ENCODE data around the gene MCM6.
A peak's percentile ranks its signal among the peaks of the same experiment; 100 is the strongest.

Gene MCM6

GRCh38 chr2:135862718-135863117 is 13.5 kb downstream of the MCM6 start:
- no peak for DNase-seq

GRCh38 chr2:135853401-135853800 is 22.8 kb downstream of the MCM6 start:
- no peak for DNase-seq

- no peak for DNase-seq
These were observed 24.4 kb downstream of the MCM6 start for GRCh38 chr2:135851858-135852257.

- DNase-seq, result no peak
These were observed 25.2 kb downstream of the MCM6 start for GRCh38 chr2:135850892-135851668.

GRCh38 chr2:135849087-135849486 is 27.2 kb downstream of the MCM6 start:
- DNase-seq, result no peak

- DNase-seq, result no peak
These were observed 30.2 kb downstream of the MCM6 start for GRCh38 chr2:135845997-135846396.

- no peak for DNase-seq
These were observed 31.0 kb downstream of the MCM6 start for GRCh38 chr2:135845257-135845656.

- no peak for DNase-seq
These were observed 31.8 kb downstream of the MCM6 start for GRCh38 chr2:135844301-135844895.

GRCh38 chr2:135843671-135844070 is 32.6 kb downstream of the MCM6 start:
- DNase-seq, result no peak

GRCh38 chr2:135840601-135841000 is 35.6 kb downstream of the MCM6 start:
- peak; percentile 74 for DNase-seq

GRCh38 chr2:135839713-135840112 is 36.5 kb downstream of the MCM6 start:
- no peak for DNase-seq

- DNase-seq, result no peak
These were observed 37.7 kb downstream of the MCM6 start for GRCh38 chr2:135838502-135838901.

GRCh38 chr2:135836596-135837270 is 39.5 kb downstream of the MCM6 start, which contains the start of gene LCT:
TSS of gene LCT (minus strand) at chr2:135837184. CDS start at chr2:135837169, 15 bp downstream.
- DNase-seq, result no peak

GRCh38 chr2:135832891-135833290 is 43.4 kb downstream of the MCM6 start:
- DNase-seq, result no peak

GRCh38 chr2:135831180-135831812 is 44.9 kb downstream of the MCM6 start:
- no peak for DNase-seq

GRCh38 chr2:135829378-135830135 is 46.7 kb downstream of the MCM6 start:
- no peak for DNase-seq

GRCh38 chr2:135826544-135826943 is 49.7 kb downstream of the MCM6 start:
- no peak for DNase-seq

- DNase-seq, result no peak
These were observed 50.6 kb downstream of the MCM6 start for GRCh38 chr2:135825550-135826176.

- no peak for DNase-seq
These were observed 51.1 kb downstream of the MCM6 start for GRCh38 chr2:135825131-135825530.

GRCh38 chr2:135822855-135823254 is 53.4 kb downstream of the MCM6 start:
- peak; percentile 20 for DNase-seq

- peak; percentile 71 for DNase-seq
These were observed 55.1 kb downstream of the MCM6 start for GRCh38 chr2:135821190-135821589.

- peak; percentile 88 for DNase-seq
These were observed 56.1 kb downstream of the MCM6 start for GRCh38 chr2:135820003-135820618.

All from MV-4-11 (cell line).